ENCODE results near the gene NFKB2.

NFKB2 gene

GRCh38 chr10:102424916-102425315 lies 29.4 kb downstream of the NFKB2 start:
- DNase-seq: no peak

- DNase-seq: no peak
Measured at GRCh38 chr10:102425444-102425843, 29.9 kb downstream of the NFKB2 start.

GRCh38 chr10:102426803-102427287 lies 31.3 kb downstream of the NFKB2 start:
- no peak for DNase-seq

GRCh38 chr10:102429468-102429867 lies 34.0 kb downstream of the NFKB2 start:
- DNase-seq: no peak

GRCh38 chr10:102431452-102432124 lies 36.1 kb downstream of the NFKB2 start:
- DNase-seq: no peak

GRCh38 chr10:102432162-102432950 lies 36.9 kb downstream of the NFKB2 start, which contains the start of gene CUEDC2:
TSS of gene CUEDC2 (minus strand) at chr10:102432574. CDS start at chr10:102425188, 7,386 bp downstream.
- DNase-seq: peak; percentile 88

- DNase-seq: no peak
Measured at GRCh38 chr10:102433619-102434046, 38.1 kb downstream of the NFKB2 start.

GRCh38 chr10:102434394-102435132 lies 39.1 kb downstream of the NFKB2 start:
- DNase-seq: no peak

GRCh38 chr10:102435133-102435497 lies 39.6 kb downstream of the NFKB2 start:
- no peak for DNase-seq

GRCh38 chr10:102435529-102436233 lies 40.2 kb downstream of the NFKB2 start:
- no peak for DNase-seq

GRCh38 chr10:102436312-102436711 lies 40.8 kb downstream of the NFKB2 start:
- no peak for DNase-seq

- no peak for DNase-seq
Measured at GRCh38 chr10:102437515-102437914, 42.0 kb downstream of the NFKB2 start.

- no peak for DNase-seq
Measured at GRCh38 chr10:102438374-102438773, 42.9 kb downstream of the NFKB2 start.

GRCh38 chr10:102444851-102445250 lies 49.3 kb downstream of the NFKB2 start:
- DNase-seq: no peak

GRCh38 chr10:102449321-102450123 lies 54.0 kb downstream of the NFKB2 start:
- DNase-seq: peak; percentile 54

GRCh38 chr10:102450124-102450373 lies 54.5 kb downstream of the NFKB2 start:
- no peak for DNase-seq

- peak; percentile 60 for DNase-seq
Measured at GRCh38 chr10:102450374-102451104, 55.0 kb downstream of the NFKB2 start.

GRCh38 chr10:102451105-102451969 lies 55.8 kb downstream of the NFKB2 start, which contains the start of gene C10orf95:
TSS of gene C10orf95 (minus strand) at chr10:102451543. CDS start at chr10:102451093, 450 bp downstream.
- no peak for DNase-seq
